ENCODE measurements around the gene ACVR2B.

- no peak for TF ChIP-seq EZH2phosphoT487 (IDR thresholded peaks at IDR 0.05; ENCODE audit: borderline replicate concordance, low read length)
- no peak for TF ChIP-seq CTCF (conservative IDR thresholded peaks at IDR 0.05; ENCODE audit: low read depth, low read length)
- no peak for TF ChIP-seq EZH2 (IDR thresholded peaks at IDR 0.05; ENCODE audit: low read length, unreplicated experiment)
Measured at GRCh38 chr3:38491215-38491614, 37.5 kb downstream of the ACVR2B start.

Measured in PC-3 (cell line).